SJCRH30 (cell line): Measurements from ENCODE around the gene BUD13. TPM values are rescaled to one million over a fixed set of nuclear protein-coding genes. Genes with fewer than 3 reads are reported as not detected.

Experiments used
- DNase-seq, 2 experiments: peaks; one replicate each; pipeline ENCODE4 v3.0.0-alpha.2; 2015 to 2020
- H3K27ac ChIP-seq: fragments of 250-450 bp; sonication (Bioruptor Pico); 2 replicates; pipeline ENCODE4 v1.5.1; 2020; ENCODE audit warnings: mild to moderate bottlenecking, moderate library complexity
- H3K27me3 ChIP-seq: fragments of 250-450 bp; sonication (Bioruptor Pico); 2 replicates; pipeline ENCODE4 v1.5.1; 2020; ENCODE audit warnings: mild to moderate bottlenecking, moderate library complexity
- H3K36me3 ChIP-seq: fragments of 250-450 bp; sonication (Bioruptor Pico); 2 replicates; pipeline ENCODE4 v1.5.1; 2020; ENCODE audit warnings: mild to moderate bottlenecking, moderate library complexity
- H3K4me1 ChIP-seq: fragments of 250-450 bp; sonication (Bioruptor Pico); 2 replicates; pipeline ENCODE4 v1.5.1; 2020; ENCODE audit warnings: mild to moderate bottlenecking, moderate library complexity
- H3K4me3 ChIP-seq: fragments of 250-450 bp; sonication (Bioruptor Pico); 2 replicates; pipeline ENCODE4 v1.5.1; 2020; ENCODE audit warnings: mild to moderate bottlenecking, moderate library complexity
- H3K9me3 ChIP-seq: fragments of 250-450 bp; sonication (Bioruptor Pico); replicated peaks from 2 replicates; pipeline ENCODE4 v1.5.1; 2020; ENCODE audit warnings: mild to moderate bottlenecking, moderate library complexity
- total RNA-seq: library from RNA; depleted of rRNA; stranded (reverse); fragments of >200 nt; shearing (Covaris generic); gene quantifications from 2 replicates; pipeline ENCODE4 v1.2.3, GENCODE V29; 2014; rRNA removed

BUD13 gene
- total RNA-seq, 1 experiment from 2014 or later = 21.6 TPM

DNA sequence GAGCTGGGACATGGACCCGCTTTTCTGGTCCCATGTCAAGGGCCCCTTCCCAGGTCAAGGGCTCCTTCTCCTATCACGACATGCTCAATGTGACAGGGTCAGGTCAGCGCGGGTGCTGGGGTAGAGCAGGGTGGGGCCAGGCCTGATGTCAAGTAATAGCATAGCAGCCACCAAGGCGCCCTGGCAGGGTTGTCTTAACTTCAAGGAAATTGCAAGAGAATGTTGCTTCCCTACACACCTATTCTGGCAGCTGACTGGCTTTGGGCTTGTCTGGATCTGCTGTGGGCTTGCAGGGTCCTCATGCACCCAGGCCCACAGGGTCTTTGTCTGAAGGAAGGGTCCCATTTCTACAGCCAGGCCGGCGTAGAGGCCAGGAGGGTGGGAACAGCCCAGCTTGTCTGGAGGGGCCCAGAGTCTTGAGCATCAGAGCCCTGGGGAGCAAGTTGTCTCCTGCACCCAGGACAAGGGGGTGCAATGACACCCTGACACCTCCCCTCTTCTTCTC is 71.4 kb downstream of the BUD13 start:
- Histone ChIP-seq H3K27me3 (no peaks in the 10 kb centered on the region), H3K36me3 (no peaks in the 10 kb centered on the region), H3K4me1 (no peaks in the 10 kb centered on the region), H3K27ac (no peak overlapping the region), H3K9me3 (no peaks in the 10 kb centered on the region), H3K4me3 (no peak overlapping the region)
- no peak for DNase-seq

DNA sequence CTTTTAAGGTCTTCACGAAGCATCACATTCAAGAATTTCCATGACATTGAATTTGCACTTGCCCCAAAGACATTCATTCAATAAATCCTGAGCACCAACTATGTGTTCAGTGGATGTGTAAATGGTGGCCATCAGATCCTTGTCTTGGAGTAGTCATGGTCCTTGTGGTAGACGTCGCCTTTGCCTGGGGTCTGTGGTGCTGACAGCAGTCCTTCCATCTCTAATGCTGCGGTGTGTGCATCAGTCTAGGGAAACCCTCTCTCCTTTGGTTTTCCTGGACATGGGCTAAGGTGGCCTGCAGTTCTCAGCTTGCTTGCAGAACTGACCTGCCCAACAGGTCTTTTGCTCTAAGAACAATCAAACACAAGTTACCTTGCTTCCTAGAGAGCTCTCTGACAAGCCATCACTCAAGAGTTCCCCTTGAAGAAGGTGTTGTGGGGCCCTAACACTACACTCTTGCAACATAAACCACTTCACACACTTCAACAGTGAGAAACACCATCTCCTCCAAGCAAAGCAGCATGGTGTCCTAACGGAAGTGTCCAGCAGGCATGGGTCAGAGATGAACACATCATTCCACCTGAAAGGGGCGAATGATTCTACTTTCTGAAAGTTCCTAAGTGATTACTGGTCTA is 72.1 kb downstream of the BUD13 start:
- H3K9me3 ChIP-seq = no peaks in the 10 kb centered on the region
- H3K4me3 ChIP-seq = no peak overlapping the region
- H3K27ac ChIP-seq = no peak overlapping the region
- H3K27me3 ChIP-seq = no peaks in the 10 kb centered on the region
- no peaks in the 10 kb centered on the region for H3K36me3 ChIP-seq
- no peaks in the 10 kb centered on the region for H3K4me1 ChIP-seq
- DNase-seq = no peak

Other genes with a start within 250 kb of the BUD13 start
- 33.3 and 42.3 TPM in 2 replicates for gene ZPR1, start 15.0 kb upstream of the BUD13 start, total RNA-seq
- gene APOA5, start 18.9 kb upstream of the BUD13 start, total RNA-seq = not detected in 2 replicates
- not detected in 2 replicates for gene APOA4, start 50.3 kb upstream of the BUD13 start, total RNA-seq
- not detected in 2 replicates for gene APOC3, start 56.9 kb upstream of the BUD13 start, total RNA-seq
- not detected in 2 replicates for gene APOA1, start 64.6 kb upstream of the BUD13 start, total RNA-seq